Mesenteric fat pad (tissue), 1 donor: ENCODE data around the gene TREH. TPM values are rescaled to one million over a fixed set of nuclear protein-coding genes. Genes with fewer than 3 reads are reported as not detected.

Experiments
- DNase-seq: peaks from one replicate; pipeline ENCODE4 v3.0.0-alpha.2; 2020; ENCODE audit warnings: low spot score
- total RNA-seq: library from RNA; stranded (reverse); fragmentation: NEBNext Ultra II Directional; extraction: Animal tissue kit (Norgen Biotek cat#: 25700); gene quantifications from one replicate; pipeline ENCODE4 v1.2.1, GENCODE V29; 2021
- donor health status: DM: yes; HTN: yes; CAD: no.

Gene TREH
- total RNA-seq, 1 donor from 2014 or later: not detected

GRCh38 chr11:118650366-118650765, 29.1 kb downstream of the TREH start:
- no peak for DNase-seq

GRCh38 chr11:118649941-118650340, 29.5 kb downstream of the TREH start:
- no peak for DNase-seq

- no peak for DNase-seq
These were observed 31.2 kb downstream of the TREH start for GRCh38 chr11:118648291-118648690.

GRCh38 chr11:118646393-118646792, 33.1 kb downstream of the TREH start:
- no peak for DNase-seq

- DNase-seq: no peak
These were observed 34.3 kb downstream of the TREH start for GRCh38 chr11:118645066-118645715.

GRCh38 chr11:118644496-118644895, 35.0 kb downstream of the TREH start:
- no peak for DNase-seq

GRCh38 chr11:118643995-118644345, 35.5 kb downstream of the TREH start:
- DNase-seq: no peak

- DNase-seq: no peak
These were observed 36.1 kb downstream of the TREH start for GRCh38 chr11:118643142-118643994.

- DNase-seq: no peak
These were observed 37.9 kb downstream of the TREH start for GRCh38 chr11:118641397-118642019.

GRCh38 chr11:118640332-118641154, 38.9 kb downstream of the TREH start:
- no peak for DNase-seq

- no peak for DNase-seq
These were observed 39.6 kb downstream of the TREH start for GRCh38 chr11:118639899-118640298.

GRCh38 chr11:118638726-118639125, 40.7 kb downstream of the TREH start:
- no peak for DNase-seq

GRCh38 chr11:118636569-118637290, 42.7 kb downstream of the TREH start:
- no peak for DNase-seq

GRCh38 chr11:118635642-118636041, 43.8 kb downstream of the TREH start:
- DNase-seq: no peak

GRCh38 chr11:118635237-118635591, 44.2 kb downstream of the TREH start:
- DNase-seq: no peak

- no peak for DNase-seq
These were observed 44.8 kb downstream of the TREH start for GRCh38 chr11:118634431-118635236.

- no peak for DNase-seq
These were observed 45.5 kb downstream of the TREH start for GRCh38 chr11:118633979-118634378.

GRCh38 chr11:118633319-118633690, 46.1 kb downstream of the TREH start:
- no peak for DNase-seq

- DNase-seq: no peak
These were observed 46.7 kb downstream of the TREH start for GRCh38 chr11:118632577-118633318.
